Psoas muscle (tissue), 8 donors: ENCODE results near the gene APOBEC3H. TPM values are rescaled to one million over a fixed set of nuclear protein-coding genes. Genes with fewer than 3 reads are reported as not detected.

Source experiments
- ATAC-seq, 4 donors: fragments of 200-7000 bp; cut with Tn5 transposase; one replicate each; pipeline ENCODE4 v1.9.1; 2020; ENCODE audit warnings: moderate library complexity in 3 of 4, mild to moderate bottlenecking in 2 of 4
- DNase-seq, 2 donors: peaks; one replicate each; pipeline ENCODE4 v3.0.0-alpha.2; 2020
- H3K27ac ChIP-seq: fragments of 200-600 bp; one replicate; pipeline ENCODE4 v1.8.0; 2022
- H3K27me3 ChIP-seq, 3 donors: fragments of 200-600 bp in 1 of 3; one replicate each; pipeline versions ENCODE4 v1.6.1 to v1.8.0; 2013 to 2022; ENCODE audit warnings: low read length in 2 of 3, mild to moderate bottlenecking in 2 of 3, moderate library complexity in 1 of 3; ENCODE audit not compliant: insufficient read depth in 3 of 3
- H3K36me3 ChIP-seq, 2 donors: fragments of 200-600 bp in 1 of 2; one replicate each; pipeline versions ENCODE4 v1.6.1 to v1.8.0; 2013 to 2022; ENCODE audit warnings: low read depth in 1 of 2, mild to moderate bottlenecking in 1 of 2, moderate library complexity in 1 of 2; ENCODE audit not compliant: insufficient read depth in 1 of 2
- H3K4me1 ChIP-seq: fragments of 200-600 bp; one replicate; pipeline ENCODE4 v1.8.0; 2022
- H3K4me3 ChIP-seq: fragments of 200-600 bp; one replicate; pipeline ENCODE4 v1.8.0; 2022; ENCODE audit warnings: mild to moderate bottlenecking
- H3K9me3 ChIP-seq: fragments of 200-600 bp; one replicate; pipeline ENCODE4 v1.8.0; 2022
- WGBS, 3 donors: extraction: QIAGEN DNeasy Blood & Tissue Kit; methylation state at CpG; one replicate each; pipeline versions ENCODE4 v1.1.6 to v1.1.7; 2013; 5-methylcytosine and 5-hydroxymethylcytosine counted together
- intact Hi-C, 2 donors: fragments of 100-400 bp; cut with DNase I; formaldehyde crosslinking; loops; one replicate each; pipeline versions ENCODE4 v1.11.0 to v1.14.2; 2022
- polyA plus RNA-seq, 3 donors: library from polyadenylated mRNA; stranded (reverse); fragments of 200-250 nt; gene quantifications; one replicate each; pipeline ENCODE4 v1.2.3, GENCODE V29; 2013
- total RNA-seq, 4 donors: library from RNA; stranded (reverse); fragmentation: NEBNext Ultra II Directional in 2 of 4; extraction: Animal tissue kit (Norgen Biotek cat#: 25700) in 2 of 4; gene quantifications; one replicate each; pipeline versions ENCODE4 v1.2.1 to v1.2.4, GENCODE V29; 2021 to 2023
- TF ChIP-seq, protein P1 (sequence below): fragments of 200-600 bp; IDR thresholded peaks from one replicate; pipeline ENCODE4 v1.8.0; 2022; ENCODE audit warnings: antibody characterized with exemption
- donor health status: healthy with polysubstance abuse.
- donor health status: DM: no; HTN: no; CAD: no; lungs with moderate emphysema.
- donor health status: Bipolar disorder and iron deficiency.
- donor health status: healthy.
- donor health status: DM: yes; HTN: yes; CAD: no.
- donor health status: DM: no; HTN: no; CAD: no.
- donor health status: DM: no; HTN: no; CAD: no.
- donor health status: DM: yes; HTN: yes; CAD: no.

The APOBEC3H gene
- total and polyA plus RNA-seq, 7 donors = 0.12 TPM; not detected in 6

- Histone ChIP-seq H3K27ac (no peak overlapping the region), H3K4me1 (no peaks in the 10 kb centered on the region), H3K27me3 (peaks cover 0 to 15% (median 2%) of the 10 kb centered on the region in 3 donors), H3K9me3 (no peaks in the 10 kb centered on the region), H3K36me3 (no peaks in the 10 kb centered on the region), H3K4me3 (no peak overlapping the region)
- DNase-seq = peak in 1 of 2 donors; percentile 23
- TF ChIP-seq, protein P1, sequence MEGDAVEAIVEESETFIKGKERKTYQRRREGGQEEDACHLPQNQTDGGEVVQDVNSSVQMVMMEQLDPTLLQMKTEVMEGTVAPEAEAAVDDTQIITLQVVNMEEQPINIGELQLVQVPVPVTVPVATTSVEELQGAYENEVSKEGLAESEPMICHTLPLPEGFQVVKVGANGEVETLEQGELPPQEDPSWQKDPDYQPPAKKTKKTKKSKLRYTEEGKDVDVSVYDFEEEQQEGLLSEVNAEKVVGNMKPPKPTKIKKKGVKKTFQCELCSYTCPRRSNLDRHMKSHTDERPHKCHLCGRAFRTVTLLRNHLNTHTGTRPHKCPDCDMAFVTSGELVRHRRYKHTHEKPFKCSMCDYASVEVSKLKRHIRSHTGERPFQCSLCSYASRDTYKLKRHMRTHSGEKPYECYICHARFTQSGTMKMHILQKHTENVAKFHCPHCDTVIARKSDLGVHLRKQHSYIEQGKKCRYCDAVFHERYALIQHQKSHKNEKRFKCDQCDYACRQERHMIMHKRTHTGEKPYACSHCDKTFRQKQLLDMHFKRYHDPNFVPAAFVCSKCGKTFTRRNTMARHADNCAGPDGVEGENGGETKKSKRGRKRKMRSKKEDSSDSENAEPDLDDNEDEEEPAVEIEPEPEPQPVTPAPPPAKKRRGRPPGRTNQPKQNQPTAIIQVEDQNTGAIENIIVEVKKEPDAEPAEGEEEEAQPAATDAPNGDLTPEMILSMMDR = no peak
- intact Hi-C loops = no loop called here
- ATAC-seq = no peak
- WGBS, 3 donors = 64 to 71% (median 66%) methylated on average over 8 of the region's 8 CpGs
These were observed 4.8 kb upstream of the APOBEC3H start for GRCh38 chr22:39092111-39092862.

DNA sequence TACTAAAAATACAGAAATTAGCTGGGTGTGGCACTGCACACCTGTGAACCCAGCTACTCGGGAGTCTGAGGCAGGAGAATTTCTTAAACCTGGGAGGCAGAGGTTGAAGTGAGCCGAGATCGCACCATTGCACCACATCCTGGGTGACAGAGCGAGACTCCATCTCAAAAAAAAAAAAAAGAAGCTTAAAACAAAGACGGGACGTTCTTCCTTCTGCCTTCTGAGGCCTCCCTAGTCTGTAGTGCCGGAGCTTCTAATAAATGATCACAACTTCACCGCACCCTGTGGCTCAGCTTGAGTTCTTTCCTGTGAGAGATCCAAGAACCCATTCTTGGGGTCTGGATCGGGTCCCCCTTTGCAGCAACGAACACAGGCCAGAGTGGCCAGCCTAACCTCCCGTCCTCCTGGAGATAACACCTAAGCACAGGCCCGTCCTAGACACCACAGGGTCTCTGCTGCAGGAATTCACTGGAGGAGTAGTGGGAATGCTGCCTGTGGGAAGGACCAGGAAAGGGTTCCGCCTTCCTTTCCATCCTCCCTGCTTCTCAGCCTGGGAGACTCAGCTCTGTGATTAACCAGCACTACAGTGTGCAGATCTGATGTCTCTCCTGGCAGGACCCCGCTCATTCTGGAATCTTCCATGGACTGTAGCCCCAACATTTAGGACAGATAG lies 2.2 kb upstream of the APOBEC3H start:
- ATAC-seq (no peak), DNase-seq (peak in 1 of 2 donors; percentile 32)
- peaks cover 0 to 16% (median 2%) of the 10 kb centered on the region in 3 donors for H3K27me3 ChIP-seq
- intact Hi-C loops = no loop called here
- H3K27ac ChIP-seq = no peak overlapping the region
- H3K9me3 ChIP-seq = no peaks in the 10 kb centered on the region
- TF ChIP-seq, protein P1 = no peak
- H3K36me3 ChIP-seq = no peaks in the 10 kb centered on the region
- no peaks in the 10 kb centered on the region for H3K4me1 ChIP-seq
- H3K4me3 ChIP-seq = no peak overlapping the region
- WGBS, 3 donors = 83 to 92% (median 87%) methylated on average over 14 of the region's 14 CpGs

DNA sequence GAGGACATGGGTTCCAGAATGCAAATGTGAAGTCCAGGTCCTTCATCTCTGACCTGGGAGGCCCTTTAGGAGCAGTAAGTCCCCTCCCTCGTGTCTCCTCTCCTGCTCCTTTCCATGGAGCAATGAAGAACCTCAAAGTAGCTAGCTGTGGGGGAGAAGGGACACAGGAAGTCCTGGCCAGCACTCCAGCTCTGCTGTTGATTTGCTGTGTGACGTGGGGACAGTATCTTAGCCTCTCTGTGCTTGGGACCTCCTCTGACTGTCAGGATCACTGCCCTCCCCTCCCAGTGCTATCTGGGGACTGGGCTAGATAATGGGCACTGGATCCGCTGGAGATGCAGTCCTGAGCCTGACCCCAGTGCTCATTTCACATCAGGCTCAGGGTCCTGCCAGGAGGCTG lies 1.1 kb upstream of the APOBEC3H start:
- no peak overlapping the region for H3K27ac ChIP-seq
- 76 to 80% (median 76%) methylated on average over 3 of the region's 3 CpGs for WGBS, 3 donors

GRCh38 chr22:39098026-39098425 lies 982 bp downstream of the APOBEC3H start:
- Histone ChIP-seq H3K27ac (no peak overlapping the region), H3K4me3 (no peak overlapping the region), H3K36me3 (no peaks in the 10 kb centered on the region), H3K9me3 (no peaks in the 10 kb centered on the region), H3K27me3 (peaks cover 0 to 14% (median 2%) of the 10 kb centered on the region in 3 donors), H3K4me1 (no peaks in the 10 kb centered on the region)
- intact Hi-C loops = no loop called here
- DNase-seq (peak in 1 of 2 donors; percentile 28), ATAC-seq (no peak)
- TF ChIP-seq, protein P1 = no peak
- WGBS, 3 donors = 62 to 73% (median 65%) methylated on average over 6 of the region's 6 CpGs

More for the DNA sequence above, 1.1 kb upstream of the APOBEC3H start:
- intact Hi-C loops = no loop called here
- Histone ChIP-seq H3K27me3 (peaks cover 0 to 16% (median 2%) of the 10 kb centered on the region in 3 donors), H3K9me3 (no peaks in the 10 kb centered on the region), H3K4me3 (no peak overlapping the region), H3K36me3 (no peaks in the 10 kb centered on the region), H3K4me1 (no peaks in the 10 kb centered on the region)
- TF ChIP-seq, protein P1 = no peak
- DNase-seq = peak in 1 of 2 donors; percentile 1
- ATAC-seq = no peak
